Right hindlimb (tissue), 1 donor: ENCODE data around the gene PPBP.

Experiments used
- DNase-seq: peaks from one replicate; pipeline ENCODE4 v3.0.0-alpha.2; 2018

The PPBP gene

DNA sequence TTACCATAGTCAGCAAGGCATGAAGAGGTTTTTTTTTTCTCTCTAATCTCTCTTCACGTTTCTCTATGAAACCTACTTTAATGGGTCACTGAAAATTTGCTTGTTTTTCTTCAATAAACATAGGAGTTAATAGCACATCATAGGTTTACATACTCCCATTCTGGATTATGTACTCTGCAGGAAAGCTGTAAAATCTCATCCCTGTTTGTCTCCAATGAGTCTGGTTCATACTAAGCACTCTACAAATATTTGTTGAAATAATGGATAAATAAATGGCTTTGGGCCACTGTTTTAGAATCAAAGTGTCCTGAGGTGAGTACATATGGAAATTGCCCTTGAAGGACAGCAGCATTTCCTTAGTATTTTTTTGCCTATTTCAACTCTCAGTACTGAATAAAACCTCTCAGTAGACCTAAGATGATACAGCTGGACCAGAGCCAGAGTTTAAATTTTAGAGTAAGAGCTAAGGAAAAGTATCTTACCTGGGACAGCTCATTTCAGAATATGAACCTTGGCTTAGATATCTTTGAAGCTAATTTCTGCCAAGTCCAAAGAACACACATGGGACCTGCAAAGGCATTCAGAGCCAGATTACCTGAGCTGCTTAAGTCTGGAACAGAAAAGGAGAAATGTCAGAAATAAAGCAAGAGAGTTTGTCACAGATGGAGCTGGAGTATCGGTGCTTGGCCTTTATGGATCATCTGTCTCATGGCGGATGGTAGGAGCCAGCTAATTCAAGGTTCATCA lies 40.6 kb downstream of the PPBP start:
- DNase-seq = no peak

- DNase-seq = no peak
These were observed 42.1 kb downstream of the PPBP start for GRCh38 chr4:73945674-73946449.

DNA sequence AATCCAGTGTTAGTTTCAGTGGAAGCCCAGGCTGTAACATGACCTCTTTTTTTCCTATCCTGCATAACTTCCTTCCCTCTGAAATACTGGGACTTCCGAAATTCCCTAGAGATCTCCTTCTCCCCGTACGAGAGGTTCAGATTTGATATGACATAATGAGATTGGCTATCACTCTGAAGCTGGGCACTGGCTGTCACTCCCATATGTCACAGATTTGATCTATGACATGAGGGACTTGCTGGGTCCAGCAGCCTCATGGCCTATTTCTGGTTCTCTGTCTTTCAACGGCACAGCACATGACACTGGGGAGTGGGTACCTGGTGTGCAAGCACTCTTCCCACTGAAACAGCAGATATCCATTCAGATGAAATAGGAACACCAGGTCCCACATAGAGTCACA lies 42.9 kb downstream of the PPBP start:
- no peak for DNase-seq

DNA sequence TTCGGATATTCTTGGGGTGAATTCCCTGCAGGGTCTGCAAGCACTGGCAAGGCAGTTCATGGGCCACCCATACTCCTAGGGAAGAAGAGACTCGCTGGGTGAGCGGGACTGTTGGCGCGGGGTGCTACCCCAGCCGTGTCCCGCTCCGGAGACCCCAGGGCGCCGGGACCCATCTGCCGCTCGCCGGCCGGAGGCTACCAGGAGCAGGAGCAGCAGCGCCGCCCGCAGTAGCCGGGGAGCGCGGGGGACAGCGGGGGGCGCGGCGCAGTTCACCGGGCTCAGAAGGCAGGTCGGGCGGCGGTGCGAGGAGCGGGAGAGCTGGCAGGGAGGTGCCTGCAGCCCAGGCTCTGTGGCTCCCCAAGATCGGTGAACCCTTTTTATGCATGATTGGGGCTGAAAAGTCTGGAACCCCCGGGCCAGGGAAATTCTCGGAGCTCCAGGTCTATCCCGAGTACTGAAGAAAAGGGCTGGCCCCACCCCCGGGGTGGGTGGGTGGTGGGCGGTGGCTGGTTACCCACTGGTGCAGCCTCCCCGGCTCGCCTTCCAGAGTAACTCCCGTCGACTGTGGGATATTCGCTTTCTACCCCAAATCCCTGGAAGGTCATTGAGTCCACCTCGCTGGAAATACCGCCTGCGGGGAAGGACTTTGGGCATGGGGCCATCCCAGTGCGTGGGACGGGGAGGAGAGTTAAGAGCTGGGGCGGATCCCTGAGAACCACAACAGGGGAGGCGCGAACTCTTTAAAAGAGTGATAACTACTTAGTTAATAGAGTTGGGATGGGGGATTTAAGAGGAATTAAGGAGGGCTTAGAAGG lies 43.7 kb downstream of the PPBP start:
- DNase-seq = peak; percentile 33

GRCh38 chr4:73943555-73943954 lies 44.4 kb downstream of the PPBP start:
- DNase-seq = no peak

GRCh38 chr4:73936969-73937368 lies 51.0 kb downstream of the PPBP start:
- DNase-seq = no peak
